ENCODE results near the gene KRT71.
"Not testable (repeated sequence)": the region's sequence is repeated elsewhere in the genome, so short reads cannot be mapped to it uniquely, and the experiment has no call there.

KRT71 gene

DNA sequence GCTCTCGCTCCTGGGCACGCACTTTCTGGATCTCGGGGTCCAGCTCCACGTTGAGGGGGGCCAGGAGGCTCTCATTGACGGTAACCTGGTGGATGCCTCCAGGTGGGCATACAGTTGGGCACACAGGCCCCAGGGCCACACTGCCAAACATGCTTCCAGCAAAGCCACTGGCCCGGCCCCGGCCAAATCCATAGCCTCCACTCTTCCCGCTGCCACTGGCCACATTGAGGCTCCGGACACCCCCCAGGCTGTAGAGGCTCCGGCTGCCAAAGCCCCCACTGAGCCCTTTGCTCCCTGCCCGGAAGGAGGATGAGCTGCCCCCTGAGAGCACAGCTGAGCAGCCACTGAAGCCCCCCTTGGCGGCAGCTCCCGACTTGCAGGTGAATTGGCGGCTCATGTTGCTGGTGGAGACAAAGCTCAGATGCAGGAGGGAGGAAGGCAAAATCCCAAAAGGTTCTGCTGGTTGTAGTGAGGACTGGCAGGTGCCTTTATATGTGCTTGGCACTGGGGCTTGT lies at the start of gene KRT71:
TSS of gene KRT71 (minus strand) at position 465 of the 515 bp plus-strand sequence. CDS start at position 397, 68 bp downstream.
- no peak for DNase-seq

- no peak for DNase-seq
These were observed 49.6 kb upstream of the KRT71 start for GRCh38 chr12:52602552-52602951.

GRCh38 chr12:52601671-52602070 lies 48.7 kb upstream of the KRT71 start:
- no peak for DNase-seq

DNA sequence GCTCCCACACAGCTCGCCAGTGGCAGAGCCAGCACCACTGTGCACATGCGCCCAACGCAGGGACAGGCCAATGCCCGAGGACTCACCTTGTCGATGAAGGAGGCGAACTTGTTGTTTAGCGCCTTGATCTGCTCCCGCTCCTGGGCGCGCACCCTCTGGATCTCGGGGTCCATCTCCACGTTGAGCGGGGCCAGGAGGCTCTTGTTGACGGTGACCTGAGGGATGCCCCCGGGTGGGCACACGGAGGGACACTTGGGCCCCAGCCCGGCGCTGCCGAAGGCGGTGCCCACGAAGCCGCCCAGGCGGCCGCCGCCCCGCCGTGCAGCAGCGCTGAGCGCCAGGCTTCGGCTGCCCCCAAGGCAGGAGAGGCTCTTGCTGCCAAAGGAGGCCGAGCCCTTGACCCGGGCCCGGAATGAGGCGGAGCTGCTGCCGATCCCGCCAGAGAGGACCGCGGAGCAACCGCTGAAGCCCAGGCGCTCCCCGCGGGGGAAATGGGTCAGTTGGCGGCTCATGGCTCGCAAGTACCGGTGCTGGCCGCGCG lies 48.1 kb upstream of the KRT71 start, which contains the start of gene KRT72:
TSS of gene KRT72 (minus strand) at position 523 of the 541 bp plus-strand sequence. CDS start at position 512, 11 bp downstream.
- no peak for DNase-seq

- no peak for DNase-seq
These were observed 47.5 kb upstream of the KRT71 start for GRCh38 chr12:52600475-52600874.

DNA sequence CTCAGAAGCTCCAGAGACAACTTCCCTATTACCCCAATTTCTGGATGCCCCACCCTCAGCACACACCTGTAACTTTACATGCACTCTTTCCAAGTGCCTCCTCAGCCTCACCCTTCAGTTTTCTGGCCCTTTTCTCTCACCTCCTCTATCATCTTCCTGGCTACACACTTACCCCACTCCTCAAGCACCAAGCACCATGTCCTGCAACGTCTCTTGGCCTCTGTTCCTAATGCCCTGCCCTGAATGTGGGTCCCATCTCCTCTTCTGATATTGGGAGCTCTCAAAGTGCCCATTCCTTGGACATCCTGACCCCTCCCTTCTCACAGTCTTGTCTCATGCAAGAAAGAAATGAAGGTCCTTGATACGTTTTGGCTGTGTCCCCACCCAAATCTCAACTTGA lies 47.1 kb upstream of the KRT71 start:
- no peak for DNase-seq

DNA sequence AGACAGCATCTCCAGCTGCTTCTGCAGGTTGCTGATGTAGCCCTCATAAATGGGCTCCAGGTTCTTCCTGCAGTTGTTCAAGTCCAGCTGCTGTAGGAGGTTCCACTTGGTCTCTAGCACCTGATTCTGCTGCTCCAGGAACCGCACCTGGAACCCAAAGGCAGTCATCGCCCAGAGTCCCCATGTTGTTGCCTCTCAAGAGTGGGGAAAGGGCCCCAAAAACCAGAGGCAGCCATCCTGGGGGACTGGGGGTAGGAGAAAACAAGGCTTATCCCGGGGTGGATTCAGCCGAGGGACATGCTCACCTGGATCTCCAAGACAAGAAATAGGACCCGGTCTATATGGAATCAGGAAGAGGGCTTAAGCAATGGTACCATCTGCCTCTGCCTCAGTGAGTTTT lies 46.0 kb upstream of the KRT71 start:
- no peak for DNase-seq

DNA sequence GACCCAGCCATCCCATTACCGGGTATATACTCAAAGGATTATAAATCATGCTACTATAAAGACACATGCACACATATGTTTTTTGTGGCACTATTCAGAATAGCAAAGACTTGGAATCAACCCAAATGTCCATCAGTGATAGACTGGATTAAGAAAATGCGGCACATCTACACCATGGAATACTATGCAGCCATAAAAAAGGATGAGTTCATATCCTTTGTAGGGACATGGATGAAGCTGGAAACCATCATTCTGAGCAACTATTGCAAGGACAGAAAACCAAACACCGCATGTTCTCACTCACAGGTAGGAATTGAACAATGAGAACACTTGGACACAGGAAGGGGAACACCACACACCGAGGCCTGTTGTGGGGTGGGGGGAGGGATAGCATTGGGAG lies 41.3 kb upstream of the KRT71 start:
- DNase-seq = not testable (repeated sequence)

- no peak for DNase-seq
These were observed 38.6 kb upstream of the KRT71 start for GRCh38 chr12:52591521-52591920.

- no peak for DNase-seq
These were observed 37.1 kb upstream of the KRT71 start for GRCh38 chr12:52590021-52590420.

DNA sequence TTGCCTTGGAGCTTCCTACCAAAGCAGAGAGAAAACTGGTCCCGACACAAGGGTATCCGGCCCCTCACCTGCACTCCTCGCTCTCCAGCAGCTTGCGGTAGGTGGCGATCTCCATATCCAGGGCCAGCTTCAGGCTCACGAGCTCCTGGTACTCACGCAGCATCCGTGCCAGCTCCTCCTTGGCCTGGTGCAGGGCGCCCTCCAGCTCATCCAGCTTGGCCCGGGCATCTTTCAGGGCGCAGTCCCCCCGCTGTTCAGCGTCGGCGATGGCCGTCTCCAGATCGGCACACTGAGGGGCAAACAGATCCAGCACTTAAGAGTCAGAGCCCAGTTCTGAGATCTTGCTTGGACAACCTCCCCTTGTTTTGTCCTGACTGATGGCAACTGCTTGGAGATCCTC lies 34.6 kb upstream of the KRT71 start:
- no peak for DNase-seq

GRCh38 chr12:52585946-52586345 lies 33.0 kb upstream of the KRT71 start:
- DNase-seq = no peak

GRCh38 chr12:52585066-52585465 lies 32.1 kb upstream of the KRT71 start:
- DNase-seq = no peak

DNA sequence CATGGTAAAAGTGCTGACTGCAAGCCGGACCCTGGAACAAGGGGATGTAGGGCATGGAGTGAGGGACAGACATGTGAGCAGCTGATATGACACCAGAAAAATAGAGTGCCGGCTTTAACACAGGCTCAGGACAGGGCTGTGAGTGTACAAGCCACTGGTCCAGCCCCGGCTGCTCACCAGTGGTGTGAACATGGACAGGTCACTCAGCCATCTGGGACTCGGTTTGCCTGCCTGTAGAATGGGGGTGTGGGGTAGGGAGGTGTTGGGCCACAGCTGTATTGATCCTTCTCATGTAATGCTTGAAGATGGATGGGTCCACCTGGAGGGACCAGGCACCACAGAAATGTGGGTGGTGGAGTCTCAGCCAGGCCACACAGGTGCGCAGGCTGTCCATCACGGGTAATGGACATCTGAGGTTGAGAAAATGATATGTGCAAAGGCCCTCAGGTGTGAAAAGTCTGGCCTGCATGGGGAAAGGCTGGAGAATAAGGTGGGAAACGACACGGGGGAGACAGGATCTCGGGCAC lies 31.3 kb upstream of the KRT71 start:
- no peak for DNase-seq

DNA sequence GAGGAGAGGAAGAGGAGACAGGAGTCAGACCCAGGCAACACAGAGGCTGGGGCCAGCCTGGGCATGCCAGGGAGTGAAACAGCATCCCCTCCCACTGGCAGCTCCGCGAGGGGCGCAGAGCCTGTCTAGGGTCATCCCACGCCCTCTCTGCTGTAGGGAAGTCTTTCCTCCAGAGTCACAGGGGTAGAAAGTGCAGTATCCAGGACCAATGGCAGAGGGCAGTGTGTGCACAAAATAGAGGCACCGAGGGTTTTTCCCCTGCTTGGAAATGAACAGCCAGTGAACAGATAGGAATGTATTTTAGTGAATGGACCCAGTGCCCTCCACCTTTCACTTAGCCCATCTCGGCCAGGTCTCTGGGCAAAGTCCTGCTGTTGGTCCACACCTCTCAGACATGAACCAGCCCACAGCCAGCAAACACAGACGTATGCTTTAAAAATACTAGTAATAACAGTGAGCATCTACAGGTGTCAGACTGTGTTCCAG lies 30.1 kb upstream of the KRT71 start:
- DNase-seq = peak; percentile 28

GRCh38 chr12:52582486-52582885 lies 29.5 kb upstream of the KRT71 start:
- DNase-seq = no peak

DNA sequence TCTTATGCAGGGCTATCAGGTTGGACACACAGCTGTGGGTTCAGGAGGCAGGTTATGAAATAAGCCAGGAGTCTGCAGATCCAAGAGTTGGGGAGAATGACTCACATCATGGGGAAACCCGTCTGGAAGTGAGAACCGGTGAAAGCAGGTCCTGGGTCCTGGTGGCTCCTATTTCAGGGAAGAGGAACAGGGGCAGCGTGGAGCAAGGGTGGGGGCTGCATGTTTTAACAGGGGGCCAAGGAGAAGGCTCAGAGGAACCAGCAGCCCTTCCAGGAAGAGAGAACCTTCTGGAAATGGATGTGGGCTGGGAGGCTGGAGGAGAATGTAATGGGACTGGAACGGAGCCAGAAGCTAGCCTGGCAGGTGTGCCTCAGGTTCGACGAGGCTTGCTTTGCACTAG lies 28.5 kb upstream of the KRT71 start:
- DNase-seq = no peak

DNA sequence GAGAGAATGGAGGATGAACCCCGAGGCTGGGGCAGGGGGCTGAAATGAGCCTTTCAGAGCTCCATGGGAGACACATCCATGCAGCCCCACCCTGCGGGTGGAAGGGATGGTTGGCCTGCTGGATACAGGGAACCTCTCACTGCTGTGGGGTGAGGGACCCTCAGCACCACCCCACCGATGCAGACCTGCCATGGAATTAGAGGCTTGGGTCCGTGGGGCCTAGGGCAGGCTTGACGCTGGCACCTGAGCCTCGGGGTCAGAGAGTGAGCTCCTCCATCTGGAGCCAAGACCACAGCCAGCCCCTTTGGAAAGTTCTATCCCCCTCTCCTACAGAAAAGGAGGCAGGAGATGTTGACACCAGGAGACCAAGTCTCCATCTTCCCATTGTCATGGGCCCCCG lies 28.1 kb upstream of the KRT71 start:
- DNase-seq = no peak

GRCh38 chr12:52580496-52580895 lies 27.6 kb upstream of the KRT71 start:
- DNase-seq = no peak

GRCh38 chr12:52579468-52580465 lies 26.8 kb upstream of the KRT71 start:
- no peak for DNase-seq

DNA sequence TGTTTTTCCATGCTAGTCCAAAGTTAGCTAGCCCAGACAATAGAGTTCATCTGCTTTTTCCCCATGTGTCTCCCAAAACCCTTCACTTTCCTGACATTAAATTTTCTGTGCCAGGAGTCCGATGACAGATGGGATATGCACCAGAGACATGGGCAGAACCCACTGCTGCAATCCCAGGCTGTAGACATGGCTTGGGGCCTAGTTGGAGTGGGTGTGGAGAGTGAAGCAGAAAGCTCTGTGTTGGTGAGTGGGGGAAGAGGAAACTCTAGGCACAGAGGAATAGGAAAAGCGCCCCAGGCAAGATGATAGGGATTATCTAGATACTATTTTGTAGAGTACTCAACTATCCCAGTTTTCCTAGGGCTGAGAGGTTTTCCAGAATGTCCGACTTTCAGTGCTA lies 25.5 kb upstream of the KRT71 start:
- DNase-seq = no peak

DNA sequence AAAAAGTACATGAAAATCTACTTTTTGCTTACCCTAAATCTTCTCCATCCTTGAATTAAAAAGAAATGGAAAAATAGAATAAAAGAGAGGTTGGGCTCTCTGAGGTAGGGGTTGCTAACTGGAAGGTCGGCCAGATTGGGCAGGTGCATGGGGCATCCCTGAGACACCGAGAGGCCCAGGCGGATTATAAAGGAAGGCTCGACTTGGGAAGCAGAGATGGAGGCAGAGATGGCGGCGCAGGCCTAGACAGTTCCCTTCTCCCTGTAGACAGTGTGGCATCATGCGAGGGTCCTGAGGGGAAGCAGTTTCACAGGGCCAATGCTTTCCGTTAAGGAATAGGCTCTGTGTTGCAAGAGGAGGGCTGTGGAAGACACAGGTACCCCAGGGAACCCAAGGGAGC lies 24.4 kb upstream of the KRT71 start:
- no peak for DNase-seq

DNA sequence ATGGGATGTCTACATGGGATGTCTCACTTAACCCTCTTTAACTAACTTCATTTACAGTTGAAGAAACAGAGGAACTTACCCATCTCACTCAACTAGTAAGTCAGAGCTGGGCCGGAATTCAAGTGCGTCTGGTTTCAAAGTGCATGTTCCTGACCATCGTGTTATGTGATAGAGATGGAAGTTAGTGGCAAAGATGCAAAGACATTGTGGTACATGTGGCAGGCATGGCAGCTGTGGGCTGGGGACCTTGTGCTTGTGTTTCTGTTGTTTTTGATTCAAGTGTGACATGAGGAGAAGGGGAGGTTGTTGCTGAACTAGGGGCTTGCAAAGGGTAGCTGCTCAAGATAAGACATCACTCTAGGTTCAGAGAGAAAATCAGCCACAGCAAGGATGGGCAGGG lies 23.0 kb upstream of the KRT71 start:
- no peak for DNase-seq

- no peak for DNase-seq
These were observed 22.3 kb upstream of the KRT71 start for GRCh38 chr12:52575256-52575655.

Data from SHP77 treated with DMSO at 0.1 percent for 48 hours (cell line).